HG02870 (cell line): ENCODE measurements around the gene CEP295NL.
"Not testable (repeated sequence)": the region's sequence is repeated elsewhere in the genome, so short reads cannot be mapped to it uniquely, and the experiment has no call there.

Experiments used
- ATAC-seq: cut with Tn5 transposase; IDR thresholded peaks from one replicate; pipeline ENCODE4 v1.9.1; 2021; ENCODE audit warnings: mild to moderate bottlenecking, moderate library complexity; ENCODE audit not compliant: unreplicated experiment

The CEP295NL gene

GRCh38 chr17:78905541-78905940, 2.5 kb upstream of the CEP295NL start:
- ATAC-seq, result no peak

GRCh38 chr17:78905116-78905515, 2.1 kb upstream of the CEP295NL start:
- ATAC-seq, result no peak

- no peak for ATAC-seq
Observed at GRCh38 chr17:78904371-78904770, 1.4 kb upstream of the CEP295NL start.

GRCh38 chr17:78902231-78902630, 770 bp downstream of the CEP295NL start:
- ATAC-seq, result not testable (repeated sequence)

- no peak for ATAC-seq
Observed at GRCh38 chr17:78901806-78902205, 1.2 kb downstream of the CEP295NL start.

GRCh38 chr17:78900816-78901215, 2.2 kb downstream of the CEP295NL start:
- no peak for ATAC-seq

- no peak for ATAC-seq
Observed at GRCh38 chr17:78899361-78900260, 3.4 kb downstream of the CEP295NL start.

- no peak for ATAC-seq
Observed at GRCh38 chr17:78898947-78899346, 4.1 kb downstream of the CEP295NL start.

- no peak for ATAC-seq
Observed at GRCh38 chr17:78898075-78898836, 4.7 kb downstream of the CEP295NL start.

GRCh38 chr17:78897664-78898047, 5.3 kb downstream of the CEP295NL start:
- no peak for ATAC-seq

GRCh38 chr17:78896834-78897663, 6.0 kb downstream of the CEP295NL start:
- ATAC-seq, result no peak

GRCh38 chr17:78896091-78896833, 6.7 kb downstream of the CEP295NL start:
- ATAC-seq, result no peak

GRCh38 chr17:78895322-78895721, 7.7 kb downstream of the CEP295NL start:
- no peak for ATAC-seq

GRCh38 chr17:78893684-78894083, 9.3 kb downstream of the CEP295NL start:
- no peak for ATAC-seq

- ATAC-seq, result no peak
Observed at GRCh38 chr17:78892936-78893379, 10.0 kb downstream of the CEP295NL start.

GRCh38 chr17:78892520-78892919, 10.5 kb downstream of the CEP295NL start:
- ATAC-seq, result no peak

GRCh38 chr17:78892062-78892456, 10.9 kb downstream of the CEP295NL start:
- ATAC-seq, result no peak

- ATAC-seq, result no peak
Observed at GRCh38 chr17:78891406-78892061, 11.5 kb downstream of the CEP295NL start.

GRCh38 chr17:78890498-78890897, 12.5 kb downstream of the CEP295NL start:
- no peak for ATAC-seq

- ATAC-seq, result not testable (repeated sequence)
Observed at GRCh38 chr17:78890096-78890495, 12.9 kb downstream of the CEP295NL start.
